NCI-H345 (cell line): ENCODE data around the gene LRRK1.

Experiments
- DNase-seq: peaks from one replicate; lab custom pipeline; 2025; lab: John Stamatoyannopoulos, UW

The LRRK1 gene

GRCh38 chr15:101004986-101005747 lies 86.0 kb downstream of the LRRK1 start:
- DNase-seq, result no peak

GRCh38 chr15:101006931-101007691 lies 88.0 kb downstream of the LRRK1 start:
- peak; percentile 78 for DNase-seq

GRCh38 chr15:101008158-101009139 lies 89.3 kb downstream of the LRRK1 start:
- peak; percentile 89 for DNase-seq

- DNase-seq, result no peak
These were observed 90.0 kb downstream of the LRRK1 start for GRCh38 chr15:101009176-101009575.

- no peak for DNase-seq
These were observed 91.6 kb downstream of the LRRK1 start for GRCh38 chr15:101010781-101011180.

- DNase-seq, result no peak
These were observed 93.4 kb downstream of the LRRK1 start for GRCh38 chr15:101012326-101013200.

- no peak for DNase-seq
These were observed 94.0 kb downstream of the LRRK1 start for GRCh38 chr15:101013201-101013550.

GRCh38 chr15:101013769-101014675 lies 94.9 kb downstream of the LRRK1 start:
- DNase-seq, result peak; percentile 33

GRCh38 chr15:101014921-101015841 lies 96.0 kb downstream of the LRRK1 start:
- DNase-seq, result peak; percentile 67

- DNase-seq, result no peak
These were observed 97.4 kb downstream of the LRRK1 start for GRCh38 chr15:101016581-101016980.

- DNase-seq, result no peak
These were observed 98.1 kb downstream of the LRRK1 start for GRCh38 chr15:101017093-101017754.

GRCh38 chr15:101018016-101018415 lies 98.9 kb downstream of the LRRK1 start:
- no peak for DNase-seq

GRCh38 chr15:101018450-101018849 lies 99.3 kb downstream of the LRRK1 start:
- no peak for DNase-seq

GRCh38 chr15:101019366-101019896 lies 100.3 kb downstream of the LRRK1 start:
- DNase-seq, result no peak

GRCh38 chr15:101020451-101020850 lies 101.3 kb downstream of the LRRK1 start:
- DNase-seq, result no peak

GRCh38 chr15:101020945-101021344 lies 101.8 kb downstream of the LRRK1 start:
- no peak for DNase-seq

GRCh38 chr15:101022306-101022705 lies 103.1 kb downstream of the LRRK1 start:
- no peak for DNase-seq

GRCh38 chr15:101022876-101023275 lies 103.7 kb downstream of the LRRK1 start:
- no peak for DNase-seq
